ENCODE data around the gene SIX2.

DNA sequence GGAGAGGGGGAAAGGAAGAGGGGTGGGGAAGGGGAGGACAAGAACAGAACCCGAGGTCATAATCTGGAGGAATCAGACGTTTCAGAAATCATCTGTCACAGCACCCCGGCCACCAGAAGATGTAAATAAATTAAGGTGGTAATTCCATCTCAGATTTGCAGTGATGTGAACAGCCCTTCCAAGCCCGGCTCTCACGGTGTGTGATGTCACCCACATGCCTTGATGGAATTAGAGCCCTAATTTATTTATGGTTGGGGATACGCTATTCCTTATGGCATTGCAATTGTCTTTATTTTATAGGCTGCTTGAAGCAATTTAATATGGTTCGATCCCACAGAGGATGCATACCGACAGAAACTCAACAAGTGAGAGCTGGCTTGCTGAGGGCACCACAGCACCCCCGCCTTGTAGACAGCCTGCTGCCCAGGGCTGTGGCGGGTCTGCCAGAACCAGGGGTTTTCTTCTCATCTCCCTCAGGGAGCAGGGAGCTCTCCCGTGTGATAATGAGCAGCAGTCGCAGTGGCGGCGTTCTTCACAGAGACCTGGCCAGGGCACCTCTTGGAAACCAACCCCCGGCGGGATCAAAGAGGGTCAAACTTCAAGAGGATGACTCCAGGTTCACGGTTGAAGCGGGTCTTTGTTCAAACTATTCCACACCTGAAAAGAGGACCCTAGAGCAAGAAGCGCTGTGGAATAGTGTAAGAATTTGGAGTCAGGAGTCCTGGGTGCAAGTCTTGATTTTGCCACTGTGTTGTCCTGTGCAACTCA lies 40.5 kb upstream of the SIX2 start:
- TF ChIP-seq, protein P1, sequence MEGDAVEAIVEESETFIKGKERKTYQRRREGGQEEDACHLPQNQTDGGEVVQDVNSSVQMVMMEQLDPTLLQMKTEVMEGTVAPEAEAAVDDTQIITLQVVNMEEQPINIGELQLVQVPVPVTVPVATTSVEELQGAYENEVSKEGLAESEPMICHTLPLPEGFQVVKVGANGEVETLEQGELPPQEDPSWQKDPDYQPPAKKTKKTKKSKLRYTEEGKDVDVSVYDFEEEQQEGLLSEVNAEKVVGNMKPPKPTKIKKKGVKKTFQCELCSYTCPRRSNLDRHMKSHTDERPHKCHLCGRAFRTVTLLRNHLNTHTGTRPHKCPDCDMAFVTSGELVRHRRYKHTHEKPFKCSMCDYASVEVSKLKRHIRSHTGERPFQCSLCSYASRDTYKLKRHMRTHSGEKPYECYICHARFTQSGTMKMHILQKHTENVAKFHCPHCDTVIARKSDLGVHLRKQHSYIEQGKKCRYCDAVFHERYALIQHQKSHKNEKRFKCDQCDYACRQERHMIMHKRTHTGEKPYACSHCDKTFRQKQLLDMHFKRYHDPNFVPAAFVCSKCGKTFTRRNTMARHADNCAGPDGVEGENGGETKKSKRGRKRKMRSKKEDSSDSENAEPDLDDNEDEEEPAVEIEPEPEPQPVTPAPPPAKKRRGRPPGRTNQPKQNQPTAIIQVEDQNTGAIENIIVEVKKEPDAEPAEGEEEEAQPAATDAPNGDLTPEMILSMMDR (conservative IDR thresholded peaks at IDR 0.05 in 1 of 2, IDR thresholded peaks at IDR 0.05 in 1 of 2; ENCODE audit: low read depth in 1 of 2, low read length in 2 of 2): no peak
- TF ChIP-seq EZH2 (IDR thresholded peaks at IDR 0.05; ENCODE audit: low read length, missing control alignments): no peak
